ENCODE data around the gene SH3BP4. TPM values are rescaled to one million over a fixed set of nuclear protein-coding genes. Genes with fewer than 3 reads are reported as not detected.
"Not testable (repeated sequence)": the region's sequence is repeated elsewhere in the genome, so short reads cannot be mapped to it uniquely, and the experiment has no call there.

Gene SH3BP4
- total RNA-seq, 1 experiment from 2014 or later, result 49.1 TPM

DNA sequence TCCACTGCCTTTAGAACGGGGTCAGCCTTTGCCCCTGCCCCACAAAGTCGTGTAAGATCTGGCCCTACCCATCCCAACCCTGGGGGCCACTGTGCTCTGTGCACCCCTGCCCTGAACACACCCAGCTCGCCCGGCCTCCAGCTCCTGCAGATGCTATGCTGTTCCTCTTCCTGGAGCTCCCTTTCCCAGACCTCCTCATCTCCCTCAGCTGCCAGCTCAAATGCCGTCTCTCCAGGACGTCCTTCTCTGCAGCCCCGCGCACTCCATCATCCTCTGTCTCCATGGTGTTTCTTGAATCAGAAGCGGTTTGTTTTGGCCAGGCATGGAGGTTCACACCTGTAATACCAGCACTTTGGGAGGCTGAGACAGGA lies 94.1 kb downstream of the SH3BP4 start:
- in situ Hi-C loops (cut with HindIII; ENCODE audit: low sequenced_read_pairs), result no loop called here
- DNase-seq (ENCODE audit: low spot score), result no peak

DNA sequence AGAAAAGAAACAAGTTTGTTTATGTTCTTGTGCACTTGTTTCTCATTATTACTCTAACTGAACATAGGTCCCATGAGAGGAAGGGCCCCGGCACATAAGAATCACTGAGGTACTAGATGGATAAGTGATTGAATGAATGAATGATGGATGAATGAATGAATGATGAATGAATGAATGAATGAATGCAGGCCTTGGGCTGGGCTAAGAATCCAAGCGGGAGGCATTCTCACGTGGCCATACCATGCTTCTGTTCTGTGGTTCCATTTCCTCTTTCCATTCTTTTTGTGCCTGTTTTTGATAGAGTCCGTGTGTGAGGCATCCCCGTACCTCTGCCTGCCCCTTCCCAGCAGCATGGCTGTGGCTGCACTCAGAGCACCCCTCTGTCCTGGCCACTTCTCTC lies 94.8 kb downstream of the SH3BP4 start:
- DNase-seq (ENCODE audit: low spot score), result no peak
- in situ Hi-C loops (cut with HindIII; ENCODE audit: low sequenced_read_pairs), result no loop called here

DNA sequence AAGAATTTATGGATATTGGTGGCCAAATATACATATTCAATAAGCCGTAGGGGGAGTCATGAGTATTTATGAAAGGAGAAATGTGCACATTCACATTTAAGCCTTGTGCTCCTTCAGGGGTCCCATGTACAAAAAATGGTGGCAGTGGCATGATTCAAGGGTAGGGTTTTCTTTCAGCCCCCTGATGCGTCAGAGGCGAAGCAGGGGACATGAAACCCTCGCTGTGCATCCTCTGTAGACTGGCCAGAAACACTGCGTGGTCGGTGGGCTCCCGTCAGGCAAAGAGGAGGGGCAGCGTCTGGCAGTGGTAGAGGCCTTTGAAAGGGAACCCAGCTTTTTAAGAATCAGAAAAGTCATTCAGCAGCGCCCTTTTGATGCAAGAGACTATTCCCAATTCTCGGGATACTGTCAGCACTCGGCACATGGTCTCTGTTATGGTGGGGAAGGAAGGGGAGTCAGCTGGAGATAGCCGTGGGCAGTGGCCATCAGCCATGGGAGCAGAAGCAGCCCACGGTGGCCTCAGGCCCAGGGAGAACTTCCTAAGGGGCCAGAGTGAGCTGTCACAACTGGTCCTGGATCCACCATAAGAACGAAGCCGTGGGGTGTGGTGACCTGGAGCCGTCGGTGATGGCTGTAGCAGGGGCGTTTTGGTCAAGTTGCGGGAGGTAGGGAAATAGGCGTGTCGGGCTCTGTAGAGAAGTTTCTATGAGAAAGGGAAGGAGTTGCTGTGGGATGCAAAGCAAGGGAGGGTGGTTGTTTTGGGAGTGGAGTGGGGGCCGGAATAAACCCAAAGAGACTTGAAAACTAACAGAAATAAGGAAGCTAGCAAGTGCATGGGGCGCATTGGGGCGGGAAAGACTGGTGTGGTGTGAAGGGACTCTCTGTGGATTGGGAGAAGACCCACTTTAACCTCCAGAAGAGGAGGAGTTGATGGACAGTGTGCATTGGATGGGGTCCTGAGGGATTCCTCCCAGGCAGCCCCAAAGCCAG lies 95.6 kb downstream of the SH3BP4 start:
- DNase-seq (ENCODE audit: low spot score), result no peak
- in situ Hi-C loops (cut with HindIII; ENCODE audit: low sequenced_read_pairs), result no loop called here

DNA sequence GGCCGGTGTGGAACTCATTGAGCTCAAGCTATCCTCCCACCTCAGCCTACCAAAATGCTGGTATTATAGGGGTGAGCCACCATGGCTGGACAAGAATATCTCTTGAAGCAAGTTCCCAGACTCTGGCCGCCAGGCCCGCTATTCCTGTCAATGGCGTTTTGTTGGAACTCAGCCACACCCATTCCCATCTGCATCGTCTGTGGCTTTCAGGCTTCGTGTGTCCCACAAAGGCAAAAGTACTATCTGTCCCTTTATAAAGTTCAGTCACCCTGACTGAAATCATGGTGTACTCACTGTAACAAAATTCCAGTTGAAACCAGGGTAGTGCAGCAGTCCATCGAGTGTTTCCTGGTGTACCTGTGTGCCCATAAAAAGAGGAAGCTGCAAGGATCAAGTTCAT lies 96.7 kb downstream of the SH3BP4 start:
- no peak for DNase-seq (ENCODE audit: low spot score)
- in situ Hi-C loops (cut with HindIII; ENCODE audit: low sequenced_read_pairs), result no loop called here

GRCh38 chr2:235049069-235049468 lies 97.3 kb downstream of the SH3BP4 start:
- no peak for DNase-seq (ENCODE audit: low spot score)
- in situ Hi-C loops (cut with HindIII; ENCODE audit: low sequenced_read_pairs), result no loop called here

DNA sequence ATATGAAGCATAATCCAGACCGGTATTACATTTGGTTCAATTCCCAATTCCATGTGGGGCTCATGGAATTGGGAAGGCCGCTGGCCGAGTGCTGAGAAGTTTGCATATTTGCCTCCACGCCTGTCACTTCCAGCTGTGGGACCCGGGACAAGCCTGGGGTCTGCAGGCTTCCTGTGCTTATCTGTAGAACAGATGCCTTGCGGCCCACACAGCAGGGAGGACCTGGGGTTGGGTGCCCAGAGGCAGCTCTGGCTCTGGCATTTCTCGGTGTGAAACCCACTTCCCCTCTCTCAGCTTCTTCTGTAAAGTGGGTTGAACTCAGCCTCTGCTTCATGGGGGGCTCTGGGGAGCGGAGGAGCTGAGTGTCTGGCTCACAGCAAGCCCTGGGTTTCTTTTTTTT lies 97.9 kb downstream of the SH3BP4 start:
- in situ Hi-C loops (cut with HindIII; ENCODE audit: low sequenced_read_pairs), result no loop called here
- no peak for DNase-seq (ENCODE audit: low spot score)

- in situ Hi-C loops (cut with HindIII; ENCODE audit: low sequenced_read_pairs), result no loop called here
Observed at GRCh38 chr2:235050980-235051351, 99.1 kb downstream of the SH3BP4 start.

DNA sequence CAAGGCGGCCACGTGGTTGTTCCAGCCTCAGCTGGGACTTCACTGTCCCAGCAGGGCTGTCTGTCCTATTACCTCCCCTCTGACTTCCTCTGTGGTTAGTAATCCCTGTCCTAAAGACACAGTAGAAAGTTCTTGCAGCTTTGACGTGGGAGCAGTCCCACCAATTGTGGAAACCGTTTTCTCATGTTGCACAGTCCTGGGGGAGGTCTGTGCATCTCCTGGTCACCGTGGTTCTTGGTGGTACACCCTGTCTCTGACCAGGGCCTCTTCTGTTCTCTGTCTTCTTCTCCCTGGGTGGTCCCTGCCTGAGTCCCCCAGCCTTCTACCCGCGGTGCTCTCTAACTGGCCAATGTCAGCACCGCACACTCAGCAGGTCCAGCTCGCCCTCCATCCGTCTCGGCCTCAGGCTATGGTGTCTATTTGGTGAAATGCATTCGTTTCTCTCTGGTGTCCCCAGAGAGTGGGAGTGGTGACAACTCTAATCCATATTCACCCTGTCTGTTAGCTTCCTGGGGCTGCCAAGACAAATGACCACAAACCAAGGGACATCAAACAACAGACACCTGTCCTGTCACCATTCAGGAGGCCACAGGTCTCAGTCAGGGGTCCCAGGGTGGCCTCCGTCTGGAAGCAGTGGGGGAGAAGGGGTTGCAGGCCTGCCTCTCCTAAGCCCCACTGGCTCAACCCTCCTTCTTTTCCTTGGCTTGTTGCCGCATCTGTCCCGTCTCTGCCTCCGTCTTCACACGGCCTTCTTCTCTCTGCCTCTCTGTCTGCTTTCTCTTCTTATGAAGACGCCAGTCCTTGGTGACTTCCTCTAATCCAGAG lies 99.8 kb downstream of the SH3BP4 start:
- in situ Hi-C loops (cut with HindIII; ENCODE audit: low sequenced_read_pairs), result no loop called here
- no peak for DNase-seq (ENCODE audit: low spot score)

More at GRCh38 chr2:235050980-235051351, 99.1 kb downstream of the SH3BP4 start:
- peak; percentile 87 for DNase-seq (ENCODE audit: low spot score)

DNA sequence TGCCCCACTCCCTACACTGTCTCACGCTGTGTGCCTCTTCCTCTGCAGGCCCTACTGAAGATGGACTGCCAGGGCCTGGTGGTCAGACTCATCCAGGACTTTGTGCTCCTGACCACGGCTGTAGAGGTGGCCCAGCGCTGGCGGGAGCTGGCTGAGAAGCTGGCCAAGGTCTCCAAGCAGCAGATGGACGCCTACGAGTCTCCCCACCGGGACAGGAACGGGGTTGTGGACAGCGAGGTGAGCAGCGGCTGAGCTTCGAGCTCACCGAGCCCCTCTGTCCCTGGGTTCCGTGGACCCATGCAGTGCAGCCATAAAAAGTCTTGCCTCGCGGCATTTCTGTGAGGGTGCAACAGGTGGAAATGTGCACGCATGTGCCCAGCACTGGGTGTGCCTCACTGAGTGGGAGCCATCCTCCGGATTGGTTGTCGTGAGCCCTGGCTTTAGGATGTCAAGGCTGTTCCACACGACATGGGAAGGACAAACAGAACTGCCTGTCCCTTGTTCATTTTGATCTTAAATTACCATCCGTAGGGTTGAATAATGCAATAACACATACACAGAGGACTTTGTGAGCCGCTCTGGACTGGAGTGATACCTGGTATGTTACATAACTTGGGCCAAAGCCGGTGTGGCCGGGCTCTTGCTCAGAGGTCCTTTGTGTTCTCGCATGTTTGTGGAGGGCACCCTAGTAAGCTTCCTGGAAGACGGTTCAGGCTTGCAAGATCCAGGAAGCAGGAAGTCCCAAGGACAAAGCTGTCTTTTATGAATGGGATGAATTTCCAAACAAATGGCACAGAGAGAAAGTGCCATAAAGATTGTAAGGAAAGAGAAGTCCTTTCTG lies 100.9 kb downstream of the SH3BP4 start:
- in situ Hi-C loops (cut with HindIII; ENCODE audit: low sequenced_read_pairs), result no loop called here

DNA sequence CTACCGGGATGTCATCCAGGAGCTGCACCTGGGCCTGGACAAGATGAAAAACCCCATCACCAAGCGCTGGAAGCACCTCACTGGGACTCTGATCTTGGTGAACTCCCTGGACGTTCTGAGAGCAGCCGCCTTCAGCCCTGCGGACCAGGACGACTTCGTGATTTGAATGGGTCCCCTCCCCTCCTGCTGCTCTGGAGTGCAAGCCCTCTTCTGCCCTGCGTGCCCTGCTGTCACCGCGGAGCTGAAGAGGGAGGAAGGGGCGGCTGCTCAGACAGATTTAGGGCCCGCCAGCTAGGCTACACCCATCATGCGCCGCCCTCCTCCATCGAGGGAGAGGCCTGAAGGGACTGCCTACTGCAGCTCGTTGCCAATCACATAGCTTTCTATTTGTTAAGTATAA lies 101.8 kb downstream of the SH3BP4 start:
- in situ Hi-C loops (cut with HindIII; ENCODE audit: low sequenced_read_pairs), result no loop called here
- DNase-seq (ENCODE audit: low spot score), result no peak

More for the DNA sequence above, 100.9 kb downstream of the SH3BP4 start:
- no peak for DNase-seq (ENCODE audit: low spot score)

- in situ Hi-C loops (cut with HindIII; ENCODE audit: low sequenced_read_pairs), result no loop called here
- DNase-seq (ENCODE audit: low spot score), result no peak
Observed at GRCh38 chr2:235054475-235054874, 102.7 kb downstream of the SH3BP4 start.

- DNase-seq (ENCODE audit: low spot score), result no peak
Observed at GRCh38 chr2:235054919-235055318, 103.1 kb downstream of the SH3BP4 start.

GRCh38 chr2:235055891-235056516 lies 104.2 kb downstream of the SH3BP4 start:
- peak; percentile 24 for DNase-seq (ENCODE audit: low spot score)
- in situ Hi-C loops (cut with HindIII; ENCODE audit: low sequenced_read_pairs), result no loop called here

More at GRCh38 chr2:235054919-235055318, 103.1 kb downstream of the SH3BP4 start:
- in situ Hi-C loops (cut with HindIII; ENCODE audit: low sequenced_read_pairs), result no loop called here

GRCh38 chr2:235056768-235057167 lies 105.0 kb downstream of the SH3BP4 start:
- in situ Hi-C loops (cut with HindIII; ENCODE audit: low sequenced_read_pairs), result no loop called here
- DNase-seq (ENCODE audit: low spot score), result no peak

- DNase-seq (ENCODE audit: low spot score); in situ Hi-C loops (cut with HindIII; ENCODE audit: low sequenced_read_pairs): not testable (repeated sequence)
Observed at GRCh38 chr2:235057616-235058015, 105.8 kb downstream of the SH3BP4 start.

DNA sequence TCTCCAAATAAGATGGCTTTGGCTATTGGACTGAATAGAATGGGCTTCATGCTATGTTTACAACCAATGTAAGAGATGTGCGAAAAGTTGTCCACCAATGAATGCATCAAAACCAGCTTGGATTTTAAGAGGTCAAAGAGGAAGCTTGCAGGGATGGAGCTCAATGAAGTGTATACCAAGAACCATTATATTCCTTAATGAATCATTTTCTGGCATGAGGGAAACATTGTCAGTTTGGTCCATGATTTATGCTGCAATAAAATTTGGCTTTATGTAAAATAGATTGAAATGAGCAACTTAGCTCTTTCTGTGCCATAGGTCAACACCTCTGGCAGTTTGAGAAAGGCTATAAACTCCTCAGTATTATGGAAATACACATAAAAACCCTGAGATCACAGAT lies 107.3 kb downstream of the SH3BP4 start:
- in situ Hi-C loops (cut with HindIII; ENCODE audit: low sequenced_read_pairs), result no loop called here
- DNase-seq (ENCODE audit: low spot score), result no peak

DNA sequence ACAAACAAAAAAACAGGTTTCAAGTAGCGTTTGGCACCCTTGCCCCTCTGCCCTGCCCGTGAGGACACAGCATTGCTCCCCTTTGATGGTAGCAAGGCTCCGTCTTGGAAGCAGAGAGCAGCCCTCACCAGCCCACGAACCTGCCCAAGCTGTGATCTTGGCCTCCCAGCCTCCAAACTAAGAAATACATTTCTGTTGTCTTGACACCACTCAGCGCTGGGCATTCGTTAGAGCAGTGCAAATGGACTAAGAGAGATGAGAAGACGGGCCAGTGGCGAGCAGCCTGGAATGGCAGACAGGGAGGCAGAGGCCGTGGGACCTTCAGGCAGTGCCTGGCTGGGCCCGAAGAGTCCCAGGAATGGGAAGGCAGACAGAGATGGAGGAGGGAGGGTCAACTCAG lies 109.8 kb downstream of the SH3BP4 start:
- DNase-seq (ENCODE audit: low spot score), result no peak
- in situ Hi-C loops (cut with HindIII; ENCODE audit: low sequenced_read_pairs), result no loop called here

DNA sequence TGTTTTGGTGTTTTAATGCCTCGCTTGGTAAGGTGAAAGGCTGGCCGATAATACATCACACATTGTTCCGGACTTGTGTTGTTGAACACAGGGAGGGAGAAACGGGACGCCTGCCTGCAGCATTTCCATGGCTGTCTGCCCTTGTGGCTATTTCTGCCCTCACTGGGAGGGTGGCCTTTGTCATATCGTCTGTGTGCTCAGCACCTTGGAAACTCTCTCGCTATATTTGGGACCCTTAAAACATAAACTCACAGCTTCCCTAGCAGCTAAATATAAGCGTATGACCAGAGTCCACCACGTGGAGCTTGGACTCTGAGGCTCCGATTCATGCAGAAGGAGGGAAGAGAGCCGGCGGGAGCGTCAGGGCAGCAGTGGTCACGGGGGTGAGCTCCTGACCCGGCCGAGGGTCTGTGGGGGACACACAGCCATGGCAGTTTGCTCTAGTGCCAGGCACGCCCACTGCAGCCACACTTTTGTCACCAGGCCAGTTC lies 111.7 kb downstream of the SH3BP4 start:
- DNase-seq (ENCODE audit: low spot score), result no peak
- in situ Hi-C loops (cut with HindIII; ENCODE audit: low sequenced_read_pairs), result no loop called here

GRCh38 chr2:235064976-235065375 lies 113.2 kb downstream of the SH3BP4 start:
- DNase-seq (ENCODE audit: low spot score), result no peak
- in situ Hi-C loops (cut with HindIII; ENCODE audit: low sequenced_read_pairs), result no loop called here

Data from G401 (cell line).